ENCODE results near the gene OR5L1. TPM values are rescaled to one million over a fixed set of nuclear protein-coding genes. Genes with fewer than 3 reads are reported as not detected.

OR5L1 gene
- total RNA-seq, 2 experiments from 2014 or later = not detected

Other genes starting within 250 kb of the OR5L1 start
- gene OR4C16, start 239.2 kb upstream of the OR5L1 start, total RNA-seq = not detected
- not detected for gene OR4C11, start 203.7 kb upstream of the OR5L1 start, total RNA-seq
- not detected for gene OR4P4, start 176.3 kb upstream of the OR5L1 start, total RNA-seq
- not detected for gene OR4S2, start 163.0 kb upstream of the OR5L1 start, total RNA-seq
- not detected for gene OR4C6, start 149.2 kb upstream of the OR5L1 start, total RNA-seq
- not detected for gene OR5D13, start 37.9 kb upstream of the OR5L1 start, total RNA-seq
- not detected for gene OR5D14, start 15.8 kb upstream of the OR5L1 start, total RNA-seq
- gene OR5D18, start 8.3 kb downstream of the OR5L1 start, total RNA-seq = not detected
- not detected for gene OR5L2, start 15.9 kb downstream of the OR5L1 start, total RNA-seq
- gene OR5D16, start 27.4 kb downstream of the OR5L1 start, total RNA-seq = not detected
- not detected for gene TRIM51, start 71.9 kb downstream of the OR5L1 start, total RNA-seq
- not detected for gene OR5W2, start 103.2 kb downstream of the OR5L1 start, total RNA-seq
- gene OR5I1, start 125.0 kb downstream of the OR5L1 start, total RNA-seq = not detected
- gene OR10AG1, start 158.6 kb downstream of the OR5L1 start, total RNA-seq = not detected
- not detected for gene OR5F1, start 183.3 kb downstream of the OR5L1 start, total RNA-seq
- gene OR5AS1, start 216.3 kb downstream of the OR5L1 start, total RNA-seq = not detected

Measured in activated CD4-positive, alpha-beta memory T cell treated with anti-CD3 and anti-CD28 coated beads, Interleukin-2, amount 10 ng/mL, durations not matched to agents 7 days and 5 days (primary cell).